Spleen (tissue), 13 donors: Measurements from ENCODE around the gene CLOCK. TPM values are rescaled to one million over a fixed set of nuclear protein-coding genes. Genes with fewer than 3 reads are reported as not detected.
"Not testable (repeated sequence)": the region's sequence is repeated elsewhere in the genome, so short reads cannot be mapped to it uniquely, and the experiment has no call there.

Experiments used
- DNase-seq: peaks from one replicate; pipeline ENCODE4 v3.0.0-alpha.2; 2020
- H3K27ac ChIP-seq, 8 donors: fragments of 200-600 bp; sonication (generic) in 7 of 8; 1 replicate in 4 of 8; 2 replicates in 4 of 8; pipeline versions ENCODE4 v1.5.0 to v1.8.0; 2016 to 2021; ENCODE audit warnings: inconsistent platforms in 4 of 8, mild to moderate bottlenecking in 4 of 8, moderate library complexity in 1 of 8
- H3K27me3 ChIP-seq, 7 donors: fragments of 200-600 bp; sonication (generic) in 6 of 7; replicated peaks in 1 of 7; 1 replicate in 4 of 7; 2 replicates in 3 of 7; pipeline versions ENCODE4 v1.5.0 to v1.8.0; 2016 to 2021; ENCODE audit warnings: inconsistent platforms in 3 of 7, mild to moderate bottlenecking in 1 of 7
- H3K36me3 ChIP-seq, 6 donors: fragments of 200-600 bp; sonication (generic) in 5 of 6; 1 replicate in 4 of 6; 2 replicates in 2 of 6; pipeline versions ENCODE4 v1.5.0 to v1.8.0; 2016 to 2021; ENCODE audit warnings: inconsistent platforms in 2 of 6
- H3K4me1 ChIP-seq, 6 donors: fragments of 200-600 bp; sonication (generic) in 5 of 6; 1 replicate in 3 of 6; 2 replicates in 3 of 6; pipeline versions ENCODE4 v1.5.0 to v1.8.0; 2016 to 2021; ENCODE audit warnings: inconsistent platforms in 3 of 6
- H3K4me3 ChIP-seq, 8 donors: fragments of 200-600 bp; sonication (generic) in 7 of 8; 1 replicate in 4 of 8; 2 replicates in 4 of 8; pipeline versions ENCODE4 v1.5.0 to v1.8.0; 2016 to 2021; ENCODE audit warnings: inconsistent platforms in 4 of 8, mild to moderate bottlenecking in 4 of 8, moderate library complexity in 2 of 8
- H3K9me3 ChIP-seq, 8 donors: fragments of 200-600 bp; sonication (generic) in 7 of 8; 1 replicate in 4 of 8; 2 replicates in 4 of 8; pipeline versions ENCODE4 v1.5.0 to v1.8.0; 2016 to 2021; ENCODE audit warnings: inconsistent platforms in 4 of 8
- CTCF ChIP-seq, 11 experiments: fragments of 200-600 bp in 7 of 11; fragments of 450-650 bp in 4 of 11; sonication (generic) in 4 of 11; IDR thresholded peaks in 8 of 11; conservative IDR thresholded peaks in 3 of 11; 1 replicate in 7 of 11; 2 replicates in 4 of 11; pipeline versions ENCODE4 v1.4.0 to v1.8.0; 2016 to 2021; ENCODE audit warnings: antibody characterized with exemption in 11 of 11, inconsistent platforms in 4 of 11, mild to moderate bottlenecking in 1 of 11
- POLR2A ChIP-seq, 3 donors: fragments of 450-650 bp; IDR thresholded peaks; one replicate each; pipeline ENCODE4 v1.5.1; 2017; ENCODE audit warnings: antibody characterized with exemption in 3 of 3, mild to moderate bottlenecking in 1 of 3
- POLR2AphosphoS5 ChIP-seq, 3 donors: sonication (generic); formaldehyde crosslinking; IDR thresholded peaks; one replicate each; pipeline ENCODE4 v1.5.1; 2017; ENCODE audit warnings: antibody characterized with exemption in 3 of 3
- WGBS, 5 donors: extraction: QIAGEN DNeasy Blood & Tissue Kit in 3 of 5; methylation state at CpG; one replicate each; pipeline versions ENCODE4 v1.1.5 to v1.1.7; 2013 to 2018; 5-methylcytosine and 5-hydroxymethylcytosine counted together
- intact Hi-C: fragments of 100-400 bp; cut with DNase I; formaldehyde crosslinking; loops from one replicate; pipeline ENCODE4 v1.15.0; 2023; ENCODE audit warnings: low total_unique reads
- long read RNA-seq, 2 donors: transcript quantifications; one replicate each; lab custom pipeline, GENCODE V29; 2026
- polyA plus RNA-seq, 3 donors: library from polyadenylated mRNA; stranded (reverse); fragments of 200-250 nt; gene quantifications; one replicate each; pipeline ENCODE4 v1.2.1, GENCODE V29; 2013
- total RNA-seq, 7 donors: library from RNA; depleted of rRNA in 3 of 7; stranded (reverse); fragments of >200 nt in 3 of 7; fragmentation: NEBNext Ultra II Directional in 4 of 7; extraction: Animal tissue kit (Norgen Biotek cat#: 25700) in 4 of 7; gene quantifications; one replicate each; pipeline versions ENCODE4 v1.1.0 to v1.2.1, GENCODE V29; 2016 to 2021
- donor health status: healthy with polysubstance abuse.
- donor health status: DM: no; HTN: no; CAD: no; lungs with moderate emphysema.
- donor health status: DM: no; HTN: no; CAD: no.
- donor health status: Bipolar disorder and iron deficiency.
- donor health status: healthy.
- donor health status: DM: no; HTN: no; CAD: no.
- donor health status: DM: yes; HTN: yes; CAD: no.

Gene CLOCK
- total RNA-seq: 10 to 100 TPM; 13.8 to 29.4 (median 22.6) TPM
- 1 to 10 TPM; 1.9 to 5.3 (median 2.4) TPM for polyA plus RNA-seq
- long read RNA-seq, donor 1: 0 reads
- long read RNA-seq, donor 2, partial matches to known transcripts: 0 of 1 reads
- long read RNA-seq, donor 2, other reads (novel, unspliced or antisense): 0 of 1 reads

GRCh38 chr4:55546756-55547465, at the start of gene CLOCK:
Gene CLOCK (minus strand): TSS chr4:55546909. CDS start chr4:55482785, 64,124 bp downstream.
- intact Hi-C loops: no loop called here
- no peaks in the 10 kb centered on the region for H3K36me3 ChIP-seq
- TF ChIP-seq CTCF (IDR thresholded peaks at IDR 0.05 in 8 of 11, conservative IDR thresholded peaks at IDR 0.05 in 3 of 11): peak; percentile 36 to 85 (median 67)
- no peak for TF ChIP-seq POLR2A (IDR thresholded peaks at IDR 0.05)
- TF ChIP-seq POLR2AphosphoS5 (IDR thresholded peaks at IDR 0.05): peak; percentile 76 to 89 (median 87)
- H3K4me1 ChIP-seq: peaks cover 10 to 40% (median 23%) of the 10 kb centered on the region in 6 donors
- H3K9me3 ChIP-seq: no peaks in the 10 kb centered on the region
- DNase-seq: peak; percentile 96
- H3K4me3 ChIP-seq: peak within 1 kb of the TSS; percentile 75 to 97 (median 94)
- whole genome bisulfite sequencing, 5 donors: 0 to 1% (median 1%) methylated on average over 15 to 71 of the region's 71 CpGs
- peak within 1 kb of the TSS; percentile 87 to 98 (median 96) for H3K27ac ChIP-seq
- peaks cover 0 to 3% (median 0%) of the 10 kb centered on the region in 7 donors for H3K27me3 ChIP-seq

- DNase-seq: no peak
These were observed 45.3 kb upstream of the CLOCK start, which contains the start of gene PDCL2 for GRCh38 chr4:55592014-55592413. Gene PDCL2 (minus strand): TSS chr4:55592245. CDS start chr4:55592109, 136 bp downstream.

GRCh38 chr4:55588160-55588559, 41.5 kb upstream of the CLOCK start:
- no peak for DNase-seq
- Histone ChIP-seq H3K4me3 (no peak overlapping the region), H3K36me3 (no peaks in the 10 kb centered on the region), H3K27me3 (peaks cover 0 to 5% (median 0%) of the 10 kb centered on the region in 7 donors), H3K4me1 (no peaks in the 10 kb centered on the region), H3K9me3 (peaks cover 0 to 23% (median 18%) of the 10 kb centered on the region in 8 donors), H3K27ac (no peak overlapping the region)
- WGBS, 5 donors: 83 to 96% (median 85%) methylated on average over 2 of the region's 2 CpGs
- intact Hi-C loops: no loop called here
- no peak for TF ChIP-seq CTCF (IDR thresholded peaks at IDR 0.05 in 8 of 11, conservative IDR thresholded peaks at IDR 0.05 in 3 of 11)
- no peak for TF ChIP-seq POLR2AphosphoS5 (IDR thresholded peaks at IDR 0.05)
- TF ChIP-seq POLR2A (IDR thresholded peaks at IDR 0.05): no peak

More at GRCh38 chr4:55592014-55592413, 45.3 kb upstream of the CLOCK start, which contains the start of gene PDCL2:
- intact Hi-C loops: no loop called here
- Histone ChIP-seq H3K9me3 (peaks cover 0 to 14% (median 10%) of the 10 kb centered on the region in 8 donors), H3K27ac (no peak within 1 kb of the TSS), H3K27me3 (peaks cover 0 to 5% (median 0%) of the 10 kb centered on the region in 7 donors), H3K4me3 (no peak within 1 kb of the TSS), H3K4me1 (no peaks in the 10 kb centered on the region), H3K36me3 (no peaks in the 10 kb centered on the region)
- TF ChIP-seq CTCF (IDR thresholded peaks at IDR 0.05 in 8 of 11, conservative IDR thresholded peaks at IDR 0.05 in 3 of 11) (no peak), POLR2A (IDR thresholded peaks at IDR 0.05) (no peak), POLR2AphosphoS5 (IDR thresholded peaks at IDR 0.05) (no peak)
- 90 to 96% (median 94%) methylated on average over 24 of the region's 24 CpGs for WGBS, 5 donors

- intact Hi-C loops, H3K27ac ChIP-seq, H3K4me1 ChIP-seq, H3K36me3 ChIP-seq, H3K27me3 ChIP-seq, DNase-seq, H3K4me3 ChIP-seq: not testable (repeated sequence)
- H3K9me3 ChIP-seq: peaks cover 0 to 23% (median 16%) of the 10 kb centered on the region in 8 donors
- 71 to 100% (median 97%) methylated on average over 1 to 2 of the region's 2 CpGs for WGBS, 5 donors
These were observed 36.1 kb upstream of the CLOCK start for GRCh38 chr4:55582773-55583172.
